GM18498 (cell line): ENCODE results near the gene SPTBN5.

Experiments used
- ATAC-seq: cut with Tn5 transposase; IDR thresholded peaks from one replicate; pipeline ENCODE4 v1.9.1; 2021; ENCODE audit warnings: mild to moderate bottlenecking, moderate library complexity; ENCODE audit not compliant: unreplicated experiment

Gene SPTBN5

GRCh38 chr15:41885321-41885720, 8.5 kb downstream of the SPTBN5 start:
- no peak for ATAC-seq

DNA sequence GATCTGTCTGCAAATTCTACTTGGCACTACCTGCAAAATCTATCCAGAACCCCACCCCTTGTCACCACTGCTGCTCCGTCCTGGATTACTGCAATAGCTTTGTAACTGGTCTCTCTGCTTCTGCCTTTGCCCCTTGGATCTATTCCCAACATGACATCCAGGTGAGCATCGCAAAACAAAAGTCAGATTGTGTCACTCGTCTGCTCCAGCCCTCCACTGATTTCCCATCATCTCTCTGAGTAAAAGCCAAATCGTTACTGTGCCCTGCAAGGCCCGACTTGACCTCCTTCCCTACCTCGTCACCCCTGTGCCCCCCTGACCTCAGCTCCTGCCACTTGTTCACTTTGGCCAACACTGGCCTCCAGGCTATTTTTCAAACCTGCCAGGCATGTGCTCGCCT, 9.4 kb downstream of the SPTBN5 start:
- ATAC-seq: no peak

DNA sequence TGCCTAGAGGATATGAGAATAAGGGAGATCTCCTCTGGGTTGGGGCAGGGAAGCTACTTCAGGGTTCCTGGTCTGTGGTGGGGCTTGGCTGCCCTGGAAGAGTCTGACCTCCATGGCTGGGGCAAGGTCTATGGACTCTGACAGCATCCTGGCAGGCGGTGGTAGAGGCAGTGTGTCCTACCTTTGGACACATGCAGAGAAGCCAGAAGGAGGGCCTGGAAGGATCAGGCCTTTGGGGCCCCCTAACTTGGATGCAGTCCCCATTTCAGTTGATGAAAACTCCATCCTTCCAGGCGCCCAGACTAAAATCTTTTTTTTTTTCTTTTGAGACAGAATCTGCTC, 10.4 kb downstream of the SPTBN5 start:
- no peak for ATAC-seq

- no peak for ATAC-seq
Observed at GRCh38 chr15:41882689-41883483, 11.0 kb downstream of the SPTBN5 start.

- no peak for ATAC-seq
Observed at GRCh38 chr15:41881920-41882688, 11.7 kb downstream of the SPTBN5 start.

GRCh38 chr15:41881550-41881919, 12.3 kb downstream of the SPTBN5 start:
- no peak for ATAC-seq

GRCh38 chr15:41881086-41881485, 12.8 kb downstream of the SPTBN5 start:
- ATAC-seq: no peak

DNA sequence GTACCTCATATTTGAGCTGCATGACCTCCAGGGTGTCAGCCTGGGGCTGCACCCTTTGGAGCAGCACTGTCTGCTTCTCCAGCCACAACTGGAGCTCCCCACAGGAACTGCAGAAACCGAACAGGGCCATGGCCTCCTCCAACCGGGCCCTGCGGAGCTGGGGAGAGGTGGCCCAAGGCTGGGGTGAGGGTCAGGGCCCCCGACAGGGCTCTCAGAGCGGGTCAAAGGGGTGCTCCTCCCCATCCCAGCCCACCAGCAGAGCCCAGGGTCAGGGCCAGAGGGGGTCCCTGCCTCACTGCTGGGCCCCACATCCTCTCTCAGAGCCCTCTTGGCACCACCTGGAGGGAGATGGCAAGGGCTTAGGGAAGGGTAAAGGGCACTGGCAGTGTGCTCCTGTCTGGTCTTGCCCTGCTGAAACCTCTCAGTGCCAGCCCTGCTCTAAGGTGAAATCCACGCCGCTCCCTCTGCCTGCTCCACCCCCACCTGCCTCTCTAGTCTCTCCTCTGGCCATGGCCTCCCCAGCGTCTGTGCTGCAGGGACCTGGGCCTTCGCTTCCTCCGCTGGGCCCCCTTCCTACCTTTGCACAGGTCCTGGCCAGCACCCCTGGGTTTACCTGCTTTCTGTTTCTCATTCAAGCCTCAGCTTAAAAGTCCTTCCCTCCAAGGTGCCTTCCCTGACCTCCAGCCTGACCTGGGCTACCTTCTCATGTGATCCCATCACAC, 13.5 kb downstream of the SPTBN5 start:
- no peak for ATAC-seq

DNA sequence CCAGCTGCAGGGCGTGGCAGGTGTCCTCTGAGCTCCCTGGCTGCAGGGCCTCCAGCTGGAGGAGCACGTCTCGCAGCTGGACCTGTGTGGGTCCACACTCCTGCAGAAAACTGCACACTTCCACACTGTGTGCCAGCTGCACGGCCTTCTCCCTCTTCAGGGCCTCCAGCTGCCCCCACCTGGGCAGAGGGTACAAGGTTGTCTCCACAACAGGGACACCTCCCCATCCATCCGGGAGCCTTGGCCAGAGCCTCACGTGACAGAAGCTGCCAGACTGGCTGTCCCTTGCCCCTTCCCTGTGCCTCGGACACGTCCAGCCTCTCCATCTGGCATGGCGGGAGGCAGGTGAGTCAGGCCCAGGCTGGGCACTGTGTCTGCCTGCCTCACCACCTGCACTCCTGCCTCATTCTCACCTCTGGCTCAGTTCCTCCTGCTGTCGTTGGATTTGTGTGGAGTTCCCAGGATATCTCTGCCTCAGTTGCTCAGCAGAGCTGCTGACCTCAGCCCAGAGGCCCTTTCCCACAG, 14.5 kb downstream of the SPTBN5 start:
- no peak for ATAC-seq

GRCh38 chr15:41878355-41878699, 15.5 kb downstream of the SPTBN5 start:
- ATAC-seq: no peak

DNA sequence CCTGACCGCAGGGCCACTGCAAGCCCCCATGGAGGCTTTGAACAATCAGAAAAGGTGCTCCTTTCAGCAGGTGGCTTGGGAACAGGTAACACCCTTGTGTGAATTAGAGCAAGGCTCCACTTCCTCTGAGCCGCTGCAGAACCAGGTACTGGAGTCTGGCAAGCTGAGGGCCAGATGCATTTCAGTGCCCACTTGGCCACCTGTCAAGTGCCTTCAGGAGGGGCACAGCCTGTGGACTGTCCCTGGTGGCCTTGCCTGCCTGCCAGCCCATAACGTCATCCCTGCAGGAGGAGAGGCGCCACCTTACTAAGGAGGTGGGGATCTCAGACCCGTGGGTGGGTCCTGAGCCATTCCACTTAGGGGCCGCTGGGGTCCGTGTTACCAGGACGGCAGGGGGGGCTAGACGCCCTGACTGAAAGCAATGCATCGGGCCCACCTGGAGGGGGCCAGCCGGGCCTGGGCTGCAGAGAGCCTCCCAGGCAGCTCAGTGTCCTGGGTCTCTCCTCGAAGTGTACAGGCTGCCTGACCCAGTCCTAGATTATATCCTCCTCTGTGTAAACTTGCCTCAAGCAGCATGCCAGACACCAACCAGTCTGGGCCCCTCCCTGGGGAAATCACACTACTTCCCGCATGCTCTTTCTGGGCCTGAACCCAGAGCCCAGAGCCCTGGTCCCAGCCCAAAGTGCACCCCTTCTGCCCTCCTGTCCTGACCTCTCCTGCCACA, 16.1 kb downstream of the SPTBN5 start:
- no peak for ATAC-seq

DNA sequence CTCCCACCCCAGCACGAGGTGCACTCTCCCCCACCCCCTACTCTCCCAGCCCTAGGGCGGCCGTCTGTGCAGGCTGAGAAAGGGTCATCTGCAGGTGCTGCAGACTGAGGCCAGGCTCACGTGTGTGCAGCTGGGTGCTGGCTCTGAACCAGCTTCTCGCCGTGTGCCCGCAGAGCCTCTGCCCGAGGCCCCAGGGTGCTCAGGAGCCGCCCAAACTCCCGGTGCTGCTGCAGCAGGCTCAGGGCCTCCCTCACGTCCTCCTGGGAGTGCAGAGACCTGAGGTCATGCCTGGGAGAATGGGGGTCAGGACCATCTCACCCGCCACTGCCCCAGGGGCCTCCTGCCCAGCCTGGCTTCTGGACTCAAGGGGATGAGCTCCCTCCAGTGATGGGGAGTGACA, 17.2 kb downstream of the SPTBN5 start:
- ATAC-seq: no peak

- no peak for ATAC-seq
Observed at GRCh38 chr15:41876007-41876406, 17.8 kb downstream of the SPTBN5 start.

- no peak for ATAC-seq
Observed at GRCh38 chr15:41874736-41875135, 19.1 kb downstream of the SPTBN5 start.

DNA sequence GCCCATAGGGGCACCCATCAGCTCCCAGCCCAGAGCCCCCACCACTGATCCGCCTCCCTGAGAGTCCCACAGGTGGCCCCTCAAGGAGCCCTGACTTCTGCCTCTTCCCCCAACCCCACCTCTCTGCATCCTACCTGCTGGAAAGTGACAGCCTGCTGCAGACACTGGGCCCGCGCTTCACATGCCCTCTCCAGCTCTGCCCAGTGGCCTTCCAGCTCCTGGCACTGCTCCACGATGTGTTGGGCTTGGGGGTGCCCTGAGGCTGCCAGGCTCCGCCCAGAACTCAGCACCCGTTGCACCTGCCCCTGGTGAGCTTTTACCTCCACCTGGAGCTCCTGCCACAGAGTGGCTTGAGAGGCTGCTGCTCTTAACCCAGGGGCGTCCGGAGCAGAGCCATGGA, 20.1 kb downstream of the SPTBN5 start:
- no peak for ATAC-seq

GRCh38 chr15:41872166-41872747, 21.6 kb downstream of the SPTBN5 start:
- ATAC-seq: no peak

DNA sequence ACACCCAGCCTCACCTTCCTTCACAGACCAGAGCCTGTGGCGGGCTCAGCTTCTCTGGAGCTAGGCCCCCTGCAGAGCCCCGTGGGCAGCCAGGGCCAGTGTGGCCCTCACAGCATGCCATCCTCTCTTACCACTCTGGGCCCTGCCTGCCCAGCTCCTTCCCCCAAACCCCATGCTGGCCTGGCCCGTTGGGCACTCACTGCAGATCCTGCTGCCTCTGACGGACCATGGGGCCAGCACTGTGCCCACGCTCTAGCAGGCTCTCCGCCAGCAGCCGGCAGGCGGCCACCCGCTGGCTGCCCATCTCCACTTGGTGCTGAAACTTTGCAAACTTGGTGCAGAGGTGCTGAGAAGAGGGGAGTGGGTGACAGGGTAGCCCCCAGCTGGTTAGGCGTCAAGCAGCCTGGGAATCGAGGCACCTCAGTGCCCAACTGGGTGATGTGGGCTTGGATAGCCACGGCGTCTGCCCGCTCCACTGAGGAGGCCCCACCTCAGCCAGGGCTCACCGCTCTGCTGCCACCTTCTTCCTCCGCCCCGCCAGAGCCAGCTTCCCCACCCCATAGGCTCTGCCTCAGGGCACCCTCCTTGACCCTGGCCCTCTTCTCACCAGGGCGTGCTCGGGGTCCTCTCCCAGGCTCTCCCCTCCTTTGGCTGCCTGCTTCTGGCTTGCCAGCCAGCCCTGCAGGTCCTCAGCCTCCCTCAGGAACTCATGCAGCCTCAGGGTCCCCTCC, 22.5 kb downstream of the SPTBN5 start:
- no peak for ATAC-seq

- ATAC-seq: no peak
Observed at GRCh38 chr15:41870689-41871081, 23.2 kb downstream of the SPTBN5 start.

DNA sequence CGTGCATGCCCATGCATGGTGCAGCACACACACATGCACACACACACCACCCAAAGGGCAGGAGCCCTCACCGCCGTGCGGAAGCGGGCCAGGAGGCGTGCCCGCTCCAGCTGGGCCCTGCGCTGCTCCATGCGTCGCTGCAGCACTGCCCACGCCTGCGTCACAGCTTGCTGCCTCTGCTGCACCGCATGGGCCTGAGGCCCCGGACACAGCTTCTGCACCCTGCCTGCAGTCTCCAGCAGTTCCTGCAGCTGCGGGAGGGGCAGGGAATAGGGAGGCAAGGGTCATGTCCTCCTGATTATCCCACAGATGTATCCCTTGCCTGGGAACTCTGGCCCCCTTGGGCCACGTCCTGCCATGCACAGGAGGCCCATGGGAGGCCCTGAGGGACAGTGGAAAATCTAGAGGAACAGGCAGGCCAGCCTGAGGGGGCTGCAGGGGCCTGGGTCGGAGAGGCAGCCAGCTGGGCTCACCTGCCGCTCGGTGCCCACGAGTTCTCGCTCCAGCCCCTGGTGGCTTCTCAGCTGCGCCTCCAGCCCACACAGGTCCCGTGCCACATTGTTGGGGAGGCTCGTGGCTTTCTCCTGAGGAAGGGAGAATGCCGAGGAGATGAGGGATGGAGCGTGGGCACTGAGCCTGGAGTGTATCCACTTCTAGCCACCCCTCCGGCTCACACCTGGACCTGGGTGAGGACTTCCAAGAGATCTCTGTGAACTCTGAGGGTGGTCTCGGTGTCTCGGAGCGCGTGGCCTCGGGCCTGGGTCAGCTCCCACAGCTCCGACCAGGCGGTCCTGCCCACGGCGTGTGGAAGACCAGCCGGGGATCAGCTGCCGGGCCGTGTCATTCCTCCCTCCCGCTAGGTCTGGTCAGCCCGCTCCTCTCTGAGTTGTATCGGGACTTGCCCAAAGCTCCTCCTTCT, 23.8 kb downstream of the SPTBN5 start:
- no peak for ATAC-seq
